GM21528 (cell line): ENCODE data around the gene SPDYE1.
"Not testable (repeated sequence)": the region's sequence is repeated elsewhere in the genome, so short reads cannot be mapped to it uniquely, and the experiment has no call there.

Experiments
- ATAC-seq: cut with Tn5 transposase; IDR thresholded peaks from one replicate; pipeline ENCODE4 v1.9.1; 2021; ENCODE audit warnings: mild to moderate bottlenecking, moderate library complexity; ENCODE audit not compliant: unreplicated experiment, low FRiP score

The SPDYE1 gene

DNA sequence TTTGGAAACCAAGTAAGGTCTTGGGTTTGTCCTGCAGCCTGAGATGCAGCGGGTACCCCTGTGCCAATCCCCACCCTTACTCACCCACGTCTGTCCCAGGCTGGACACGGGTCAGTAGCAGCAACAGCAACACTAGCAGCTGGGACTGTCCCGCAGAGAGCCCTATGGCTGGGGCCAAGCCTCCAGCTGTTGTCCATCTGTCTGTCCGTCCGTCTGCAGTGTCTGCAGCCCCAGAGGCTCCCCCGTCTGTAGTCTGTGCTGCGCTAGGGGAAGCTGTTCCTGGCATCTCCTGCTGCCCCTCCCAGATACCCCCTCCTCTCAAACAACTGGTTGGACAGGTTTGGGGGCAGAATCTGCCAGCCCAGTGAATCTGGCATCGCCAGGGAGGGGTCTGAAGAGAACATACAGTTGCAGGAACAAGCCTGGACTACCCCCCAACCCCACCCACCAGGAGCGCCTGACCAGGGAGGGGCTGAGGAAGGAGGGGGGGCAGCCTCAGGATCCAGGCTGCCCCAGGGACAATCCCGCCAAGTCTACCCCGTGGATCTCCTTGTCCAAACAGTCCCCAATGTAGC, 7.6 kb upstream of the SPDYE1 start:
- ATAC-seq, result not testable (repeated sequence)

DNA sequence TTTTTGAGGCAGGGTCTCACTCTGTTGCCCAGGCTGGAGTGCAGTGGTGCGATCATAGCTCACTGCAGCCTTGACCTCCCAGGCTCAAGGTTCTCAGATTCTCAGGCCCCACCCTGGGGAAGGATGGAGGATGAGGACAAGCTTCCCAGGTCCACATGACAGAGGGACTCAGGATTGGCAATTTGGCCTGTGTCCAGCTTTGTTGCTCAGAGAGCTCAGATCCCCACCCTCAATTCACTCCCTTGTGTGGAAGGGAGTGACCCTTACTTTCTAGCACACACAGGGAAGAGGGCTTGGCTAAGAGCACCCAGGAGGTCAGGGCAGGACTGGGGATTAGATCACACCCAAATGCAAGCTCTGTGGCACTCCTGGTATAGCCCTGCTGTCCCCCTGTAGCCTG, 6.9 kb upstream of the SPDYE1 start:
- ATAC-seq, result not testable (repeated sequence)

DNA sequence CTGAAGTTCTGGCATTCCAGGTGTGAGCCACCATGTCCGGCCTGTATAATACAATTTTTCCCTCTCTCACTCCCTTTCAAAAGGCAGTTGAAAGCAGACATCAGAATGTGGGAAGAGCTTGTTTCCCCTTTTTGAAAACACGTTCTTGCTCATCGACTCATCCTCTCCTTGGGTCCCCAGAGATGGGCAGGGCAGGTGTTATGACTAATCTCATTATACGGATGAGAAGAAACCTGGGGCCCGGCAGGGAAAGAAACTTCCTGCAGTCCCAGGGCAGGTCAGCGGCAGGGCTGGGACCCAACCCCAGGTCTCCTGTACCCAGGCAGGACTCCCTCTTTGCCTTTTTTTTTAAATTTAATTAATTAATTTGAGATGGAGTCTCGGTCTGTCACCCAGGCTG, 4.8 kb upstream of the SPDYE1 start:
- peak; percentile 87 for ATAC-seq

DNA sequence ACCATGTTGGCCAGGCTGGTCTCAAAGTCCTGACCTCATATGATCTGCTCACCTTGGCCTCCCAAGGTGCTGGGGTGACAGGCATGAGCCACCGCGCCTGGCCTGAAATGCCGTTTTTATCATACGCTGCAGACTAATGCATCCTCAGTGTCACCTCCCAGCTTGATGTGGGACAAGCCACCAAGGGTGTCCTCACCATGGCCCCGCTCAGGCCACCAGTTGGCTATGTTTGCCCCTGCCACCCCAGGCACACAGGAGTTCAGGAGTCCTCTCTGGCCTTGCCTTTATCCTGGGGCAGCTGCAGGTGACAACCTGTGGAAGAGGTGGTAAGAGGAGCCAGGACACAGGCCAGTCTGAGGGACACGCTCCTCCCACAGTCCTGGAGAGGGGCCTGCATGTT, 3.0 kb upstream of the SPDYE1 start:
- not testable (repeated sequence) for ATAC-seq

DNA sequence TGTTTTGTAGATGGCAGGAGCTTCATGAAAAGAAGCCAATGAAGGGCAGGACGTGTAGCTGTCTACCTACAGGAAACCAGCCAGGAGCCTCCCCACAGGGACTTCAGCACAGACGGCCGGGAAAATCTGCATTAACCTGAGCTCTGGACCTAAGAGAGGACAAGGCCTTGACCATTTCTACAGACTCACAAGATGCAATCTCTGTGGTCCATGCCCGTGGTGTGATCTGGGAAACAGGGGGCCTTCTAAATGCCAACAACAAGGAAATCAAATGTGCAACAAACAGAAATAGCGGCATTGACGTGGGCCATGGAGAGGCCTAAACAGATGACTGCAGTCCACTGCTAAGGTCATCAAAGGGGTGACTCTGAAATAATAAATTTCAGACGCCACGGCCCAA, 14.4 kb downstream of the SPDYE1 start:
- ATAC-seq, result not testable (repeated sequence)

DNA sequence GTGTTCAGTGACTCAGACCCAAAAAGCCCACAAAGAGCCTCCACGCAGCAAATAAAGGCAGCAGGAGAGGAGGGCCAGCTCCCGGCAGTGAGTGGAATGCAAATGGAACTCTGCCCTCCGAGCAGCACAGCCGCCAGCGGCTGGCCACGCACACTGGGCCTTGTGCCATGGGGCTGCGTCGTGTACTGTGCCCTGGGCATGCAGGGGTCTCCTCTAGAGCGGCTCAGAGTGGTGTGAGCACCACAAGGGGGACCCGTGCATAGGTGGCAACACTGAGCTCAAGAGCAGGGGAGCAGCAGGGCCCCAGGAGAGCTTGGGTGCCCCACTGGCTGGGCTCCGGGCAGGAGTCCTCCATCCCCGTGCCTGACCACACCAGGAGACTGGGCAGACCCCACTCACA, 17.4 kb downstream of the SPDYE1 start:
- not testable (repeated sequence) for ATAC-seq

DNA sequence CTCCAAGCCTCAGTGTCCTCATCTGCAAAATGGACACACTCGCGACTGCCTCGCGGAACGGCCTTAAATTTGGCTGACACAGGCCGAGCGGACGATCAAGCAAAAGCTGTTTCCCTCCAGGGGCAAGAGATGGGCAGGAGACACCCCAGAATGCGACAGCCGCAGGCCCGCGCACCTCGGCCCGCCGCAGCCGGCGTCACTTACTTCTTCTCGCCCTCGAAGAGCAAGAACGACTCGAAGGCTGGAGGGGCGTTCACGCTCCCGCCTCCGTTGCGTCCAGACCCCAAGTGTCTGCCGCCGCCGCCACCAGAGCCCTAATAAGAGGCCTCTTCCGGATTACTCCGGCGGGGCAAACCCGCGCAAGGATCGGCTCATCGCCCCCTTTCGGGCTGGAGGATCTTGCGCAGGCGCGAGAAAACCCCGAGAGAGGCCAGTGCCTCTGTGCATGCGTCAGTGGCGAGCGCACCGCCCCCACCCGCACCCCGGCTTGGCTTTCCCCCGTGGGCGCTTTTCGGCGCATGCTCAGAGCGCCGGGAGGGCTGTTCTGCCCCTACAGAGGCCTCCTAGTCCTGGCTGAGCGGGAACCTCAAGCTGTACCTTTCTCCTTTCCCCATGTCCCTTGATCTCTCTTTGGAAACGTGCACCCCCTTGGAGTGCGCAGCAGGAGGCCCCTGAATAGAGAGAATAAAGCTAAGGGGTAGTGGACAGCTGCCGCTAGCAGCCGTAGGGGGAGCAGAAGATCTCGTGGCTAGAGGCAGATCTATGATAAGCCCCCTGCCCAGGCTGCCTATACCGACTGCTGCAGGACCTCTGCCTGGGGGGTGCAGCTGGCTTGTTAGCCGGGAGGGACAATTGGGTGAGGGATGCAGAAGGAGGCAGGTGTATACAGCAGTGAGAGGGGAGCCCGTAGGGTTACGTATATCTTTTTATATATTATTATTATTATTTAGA, 21.4 kb downstream of the SPDYE1 start:
- ATAC-seq, result peak; percentile 95

DNA sequence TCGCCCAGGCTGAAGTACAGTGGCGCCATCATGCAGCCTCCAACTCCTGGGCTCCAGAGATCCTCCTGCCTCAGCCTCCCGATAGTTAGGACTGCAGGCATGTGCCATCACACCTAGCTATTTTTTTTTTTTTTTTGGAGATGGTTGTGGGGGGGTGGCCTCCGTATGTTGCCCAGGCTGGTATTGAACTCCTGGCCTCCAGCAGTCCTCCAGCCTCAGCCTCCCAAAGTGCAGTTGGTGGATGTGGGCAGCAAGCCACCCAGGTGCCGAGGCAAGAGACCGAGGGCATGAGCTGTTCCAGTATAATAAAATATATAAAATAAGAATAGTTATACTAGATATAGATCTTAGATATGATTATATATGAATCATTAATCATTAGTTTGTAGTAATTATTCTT, 22.1 kb downstream of the SPDYE1 start:
- not testable (repeated sequence) for ATAC-seq

DNA sequence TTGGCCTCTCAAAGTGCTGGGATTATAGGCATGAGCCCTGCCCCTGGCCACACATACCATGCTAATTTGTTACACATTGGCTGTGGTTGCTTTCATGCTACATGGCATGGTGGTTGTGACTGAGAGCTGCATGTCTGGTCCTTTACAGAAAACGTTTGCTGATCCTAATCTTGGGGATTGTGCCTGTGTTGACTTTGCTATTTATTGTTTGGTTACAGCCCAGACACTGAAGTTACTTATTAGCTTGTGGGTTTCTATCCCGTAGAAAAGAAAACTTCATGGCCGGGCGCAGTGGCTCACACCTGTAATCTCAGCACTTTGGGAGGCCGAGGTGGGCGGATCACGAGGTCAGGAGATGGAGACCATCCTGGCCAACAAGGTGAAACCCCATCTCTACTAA, 24.4 kb downstream of the SPDYE1 start:
- ATAC-seq, result not testable (repeated sequence)

DNA sequence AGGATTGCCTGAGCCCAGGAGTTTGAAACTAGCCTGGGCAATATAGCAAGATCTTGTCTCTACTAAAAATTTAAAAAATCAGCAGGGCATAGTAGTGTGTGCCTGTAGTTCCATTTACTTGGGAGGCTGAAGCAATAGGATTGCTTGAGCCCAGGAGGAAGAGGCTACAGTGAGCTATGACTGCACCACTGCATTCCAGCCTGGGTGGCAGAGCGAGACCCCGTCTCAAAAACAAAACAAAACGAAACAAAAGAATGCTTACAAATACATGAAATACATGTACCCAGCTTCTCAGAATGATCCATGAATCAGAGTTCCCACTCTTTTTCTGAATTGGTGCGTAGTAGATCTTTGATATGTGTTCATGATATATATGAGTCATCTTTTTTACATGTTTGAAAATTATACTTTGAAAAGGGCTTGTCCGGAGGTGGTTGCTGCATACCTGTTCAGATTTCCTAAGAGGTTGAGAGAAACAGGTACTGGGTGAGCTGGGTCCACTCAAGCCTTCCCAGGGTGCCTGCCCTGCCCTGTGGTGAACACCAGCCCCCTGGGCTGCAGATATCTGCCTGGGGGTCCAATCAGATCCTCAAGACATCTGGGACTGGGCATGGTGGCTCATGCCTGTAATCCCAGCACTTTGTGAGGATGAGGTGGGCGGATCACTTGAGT, 25.2 kb downstream of the SPDYE1 start:
- ATAC-seq, result not testable (repeated sequence)

DNA sequence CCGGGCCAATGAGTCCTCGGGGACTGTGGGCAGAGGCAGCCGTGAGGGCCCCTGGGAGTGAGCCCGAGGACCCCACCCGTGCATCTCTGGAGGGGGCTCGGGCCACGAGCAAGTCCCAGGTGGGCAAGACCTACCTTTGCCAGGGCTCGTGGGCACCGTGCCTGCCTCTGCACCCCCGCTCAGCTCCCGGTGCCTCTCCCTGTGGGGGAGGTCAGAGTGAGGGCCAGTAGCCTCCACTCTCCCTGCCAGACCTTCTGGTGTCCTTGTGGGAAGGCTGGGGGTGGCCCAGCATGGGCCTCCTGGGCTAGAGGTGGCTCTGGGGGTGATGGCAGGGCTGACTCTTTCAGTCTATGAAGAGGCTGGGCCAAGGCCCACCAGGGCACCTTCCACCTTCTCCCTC, 31.7 kb downstream of the SPDYE1 start:
- not testable (repeated sequence) for ATAC-seq

DNA sequence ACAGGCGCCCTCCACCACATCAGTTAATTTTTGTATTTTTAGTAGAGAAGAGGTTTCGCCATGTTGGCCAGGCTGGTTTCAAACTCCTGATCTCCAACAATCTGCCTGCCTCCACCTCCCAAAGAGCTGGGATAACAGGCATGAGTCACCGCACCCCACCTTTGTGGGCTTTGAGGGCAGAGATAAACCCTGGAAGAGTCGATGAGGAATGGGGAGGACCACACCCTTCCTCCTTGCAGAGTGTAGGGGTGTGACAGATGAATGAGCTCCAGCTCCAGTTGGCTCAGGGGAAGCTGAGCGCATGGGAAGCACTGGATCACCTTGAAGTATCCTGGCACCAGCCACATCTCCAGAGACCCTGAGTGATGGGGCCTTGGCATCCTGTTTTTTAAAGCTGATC, 32.3 kb downstream of the SPDYE1 start:
- not testable (repeated sequence) for ATAC-seq

DNA sequence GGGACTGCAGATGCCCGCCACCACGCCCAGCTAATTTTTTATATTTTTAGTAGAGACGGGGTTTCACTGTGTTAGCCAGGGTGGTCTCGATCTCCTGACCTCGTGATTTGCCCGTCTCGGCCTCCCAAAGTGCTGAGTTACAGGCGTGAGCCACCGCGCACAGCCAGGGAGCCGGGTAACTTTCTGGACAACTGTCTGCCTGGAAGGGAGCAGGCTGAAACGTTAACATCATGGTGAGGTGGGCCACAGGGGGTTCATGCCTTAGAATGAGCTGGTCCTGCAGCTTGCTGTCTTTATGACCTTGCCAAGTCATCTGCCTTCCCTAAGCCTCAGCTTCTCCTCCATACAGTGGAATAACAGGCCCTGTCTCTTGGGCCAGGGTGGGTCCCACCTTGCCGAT, 33.6 kb downstream of the SPDYE1 start:
- ATAC-seq, result not testable (repeated sequence)

DNA sequence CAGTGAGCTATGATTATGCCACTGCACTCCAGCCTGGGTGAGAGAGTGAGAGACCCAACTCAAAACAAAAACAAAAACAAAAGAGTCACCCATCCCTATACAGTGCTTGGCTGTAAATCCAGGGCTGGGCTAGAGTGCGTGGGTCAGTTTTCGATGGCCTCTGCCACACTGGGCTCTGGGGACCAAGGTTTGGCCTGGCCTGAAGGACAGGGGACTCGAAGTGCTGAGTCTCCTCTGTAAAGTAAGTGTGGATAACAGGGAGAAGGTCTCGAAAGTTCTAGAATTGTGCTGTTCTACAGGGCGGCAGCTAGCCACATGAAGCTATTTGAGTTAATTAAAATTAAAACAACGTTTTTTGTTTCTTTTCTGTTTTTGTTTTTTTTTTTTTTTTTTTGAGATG, 34.3 kb downstream of the SPDYE1 start:
- not testable (repeated sequence) for ATAC-seq

DNA sequence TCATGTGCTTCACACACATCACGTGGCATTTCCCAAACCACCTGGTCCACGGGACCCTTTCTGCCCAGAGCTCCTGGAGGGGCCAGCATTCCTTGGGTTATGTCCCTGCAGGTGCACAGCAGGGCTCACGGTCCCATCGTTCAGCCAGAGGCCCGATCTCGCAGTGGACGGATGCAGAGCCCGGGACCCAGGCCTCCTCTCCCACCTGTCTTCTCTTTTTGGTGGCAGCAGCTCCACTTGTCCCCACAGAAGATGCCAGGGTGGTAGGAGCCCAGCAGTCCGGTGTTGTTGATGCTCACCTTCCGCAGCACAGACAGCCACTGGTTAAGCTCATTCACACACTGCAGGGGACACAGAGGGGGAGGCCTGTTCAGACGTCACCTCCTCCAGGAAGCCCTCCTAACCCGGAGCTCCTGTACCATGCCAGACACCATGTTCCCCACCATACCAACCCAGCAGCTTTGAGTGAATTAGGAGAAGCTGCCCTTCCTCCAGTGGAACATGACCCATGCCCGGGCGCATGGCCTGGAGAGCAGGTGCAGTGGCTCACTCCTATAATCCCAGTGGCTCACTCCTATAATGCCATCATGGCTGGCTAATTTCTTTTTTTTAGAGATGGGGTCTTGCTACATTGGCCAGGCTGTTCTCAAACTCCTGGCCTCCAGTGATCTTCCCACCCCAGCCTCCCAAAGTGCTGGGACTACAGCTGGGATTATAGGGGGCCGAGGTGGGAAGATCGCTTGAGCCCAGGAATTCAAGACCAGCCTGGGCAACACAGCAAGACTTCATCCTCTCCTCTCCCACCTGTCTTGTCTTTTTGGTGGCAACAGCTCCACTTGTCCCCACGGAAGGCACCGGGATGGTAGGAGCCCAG, 36.5 kb downstream of the SPDYE1 start:
- not testable (repeated sequence) for ATAC-seq

DNA sequence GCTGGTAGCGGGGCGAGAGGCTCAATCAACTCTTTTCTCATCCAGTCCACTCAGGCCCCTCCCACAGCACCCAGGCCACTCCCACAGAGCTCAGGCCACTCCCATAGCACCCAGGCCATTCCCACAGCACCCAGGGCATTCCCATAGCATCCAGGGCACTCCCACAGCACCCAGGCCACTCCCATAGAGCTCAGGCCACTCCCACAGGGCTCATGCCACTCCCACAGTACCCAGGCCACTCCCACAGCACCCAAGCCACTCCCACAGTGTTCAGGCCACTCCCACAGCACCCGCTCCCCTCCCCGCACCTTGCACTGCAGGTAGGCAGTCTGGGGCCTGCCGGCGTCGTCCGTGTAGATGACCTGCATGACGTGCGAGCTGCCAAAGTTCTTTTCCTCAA, 38.7 kb downstream of the SPDYE1 start:
- ATAC-seq, result not testable (repeated sequence)

DNA sequence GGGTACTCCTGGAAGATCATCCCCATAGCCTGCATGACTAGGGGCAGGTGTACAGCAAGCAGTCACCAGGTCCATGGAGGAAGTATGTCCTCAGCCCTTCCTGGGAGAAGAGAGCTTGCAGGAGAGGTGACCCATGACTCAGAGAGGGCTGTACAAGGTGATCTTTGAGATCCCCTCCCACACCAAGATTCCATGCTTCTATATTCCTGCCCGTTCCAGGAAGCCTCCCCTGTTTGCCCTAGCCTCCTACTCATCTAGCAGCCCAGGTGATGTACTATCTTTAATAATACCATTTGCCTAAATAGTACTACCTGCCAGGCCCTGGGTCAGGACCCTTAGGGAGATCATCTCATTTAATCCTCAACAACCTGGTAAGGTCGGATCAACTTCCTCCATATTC, 40.3 kb downstream of the SPDYE1 start:
- not testable (repeated sequence) for ATAC-seq

DNA sequence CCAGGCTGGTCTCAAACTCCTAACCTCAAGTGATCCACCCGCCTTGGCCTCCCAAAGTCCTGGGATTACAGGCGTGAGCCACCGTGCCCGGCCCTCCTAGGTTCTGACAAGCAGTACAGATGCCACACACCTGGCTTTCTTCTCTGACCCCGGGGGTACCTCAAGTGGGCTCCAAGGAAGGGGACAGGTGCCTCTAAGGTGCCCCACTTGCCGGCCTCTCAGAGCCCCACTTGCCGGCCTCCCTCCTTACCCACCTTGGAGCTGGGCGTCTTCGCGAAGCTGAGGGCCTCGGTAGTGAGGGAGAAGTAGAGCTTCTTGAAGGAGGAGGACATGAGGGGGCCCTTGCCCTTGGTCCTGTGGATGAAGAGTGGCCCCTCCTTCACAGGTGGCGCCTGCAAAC, 40.9 kb downstream of the SPDYE1 start:
- not testable (repeated sequence) for ATAC-seq

DNA sequence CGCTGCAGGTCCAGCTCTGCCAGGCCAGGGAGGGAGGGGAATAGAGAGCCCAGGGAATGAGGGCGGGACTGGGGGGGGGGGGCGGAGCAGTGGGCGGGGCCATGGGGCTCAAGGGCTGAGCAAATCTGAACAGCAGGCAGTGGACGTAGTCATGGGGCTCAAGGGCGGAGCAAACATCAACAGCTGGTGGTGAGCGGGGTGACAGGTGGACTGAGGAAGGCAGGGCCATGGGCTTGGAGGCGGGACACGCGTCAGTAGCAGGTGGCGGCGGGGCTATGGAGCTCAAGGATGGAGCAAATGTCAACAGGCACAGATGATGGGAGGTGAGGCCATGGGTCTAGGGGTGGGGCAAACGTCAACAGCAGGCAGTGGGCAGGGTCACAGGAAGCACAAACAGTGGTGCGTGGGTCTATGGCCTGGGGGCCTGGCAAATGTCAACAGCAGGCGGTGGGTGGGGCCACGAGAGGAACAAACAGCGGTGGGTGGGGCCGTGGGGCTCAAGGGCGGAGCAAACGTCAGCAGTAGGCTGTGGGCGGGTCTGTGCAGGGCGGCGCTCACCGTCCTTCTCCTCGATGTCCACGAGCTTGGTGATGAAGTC, 41.4 kb downstream of the SPDYE1 start:
- peak; percentile 62 for ATAC-seq
